K562 (cell line): ENCODE data around the gene FOS. TPM values are rescaled to one million over a fixed set of nuclear protein-coding genes. Genes with fewer than 3 reads are reported as not detected.

Experiments
- ATAC-seq: fragments of 200-7000 bp; cut with Tn5 transposase; 3 replicates; pipeline ENCODE4 v1.9.1; 2020; ENCODE audit warnings: moderate library complexity
- BruUV-seq: library from RNA; stranded (reverse); fragments of 400-500 nt; replicated peaks from 2 replicates; lab custom pipeline; 2021; lab: Mats Ljungman, UMichigan
- CTCF ChIA-PET: fragments of 300-600 bp; formaldehyde crosslinking; extraction: SDS; loops from one replicate; lab custom pipeline; 2021; ENCODE audit warnings: low intra/inter-chr PET ratio; lab: Yijun Ruan, JAX
- POLR2A ChIA-PET: fragments of 300-600, 350-650 bp; sonication (Branson Sonifier 250); formaldehyde crosslinking; extraction: SDS; loops from one replicate; lab custom pipeline; 2021; ENCODE audit warnings: antibody characterized with exemption, inconsistent platforms; lab: Yijun Ruan, JAX
- DNase-seq, 4 experiments: peaks; one replicate each; pipeline versions ENCODE4 v3.0.0 to v3.0.0-alpha.2; 2011 to 2018; ENCODE audit warnings: low spot score in 3 of 4, mixed read lengths in 3 of 4; ENCODE audit errors: extremely low read depth in 1 of 4
- FAIRE-seq: peaks from 2 replicates; lab custom pipeline; 2011; peaks lifted over from hg19 to GRCh38; lab: Jason Lieb, UNC
- H2AFZ ChIP-seq: 2 replicates; pipeline ENCODE4 v1.6.0; 2011; ENCODE audit warnings: low read depth, low read length, control low read depth, inconsistent platforms
- H3K27ac ChIP-seq: fragments of 200-600 bp; 3 replicates; pipeline ENCODE4 v1.8.0; 2011; ENCODE audit warnings: low read depth, mild to moderate bottlenecking, control low read depth, inconsistent platforms, low read length, moderate library complexity, mixed read lengths; ENCODE audit errors: extremely low read depth
- H3K27me3 ChIP-seq, 2 experiments: fragments of 300-600 bp in 1 of 2; 2 replicates in 1 of 2; 3 replicates in 1 of 2; pipeline versions ENCODE4 v1.6.0 to v1.8.0; 2011; ENCODE audit warnings: inconsistent platforms in 2 of 2, low read length in 2 of 2, mild to moderate bottlenecking in 1 of 2, mixed read lengths in 1 of 2, moderate library complexity in 1 of 2; ENCODE audit not compliant: control insufficient read depth in 2 of 2, insufficient read depth in 2 of 2
- H3K36me3 ChIP-seq: fragments of 300-600 bp; 3 replicates; pipeline ENCODE4 v1.8.0; 2011; ENCODE audit warnings: mild to moderate bottlenecking, low read length, inconsistent platforms; ENCODE audit not compliant: control insufficient read depth, insufficient read depth
- H3K4me1 ChIP-seq, 2 experiments: fragments of 200-600 bp in 1 of 2; replicated peaks in 1 of 2; 2 replicates in 1 of 2; 3 replicates in 1 of 2; pipeline versions ENCODE4 v1.5.1 to v1.8.0; 2011; ENCODE audit warnings: inconsistent platforms in 2 of 2, low read length in 2 of 2, mild to moderate bottlenecking in 1 of 2, mixed read lengths in 1 of 2, moderate library complexity in 1 of 2; ENCODE audit not compliant: control insufficient read depth in 2 of 2, insufficient read depth in 2 of 2
- H3K4me2 ChIP-seq: 2 replicates; pipeline ENCODE4 v1.6.1; 2011; ENCODE audit warnings: low read length, control low read depth, inconsistent platforms, mixed read lengths; ENCODE audit not compliant: insufficient read depth
- H3K4me3 ChIP-seq: fragments of 200-600 bp; sonication (generic), shearing (Covaris generic); 2 replicates; pipeline ENCODE4 v1.5.1; 2016; ENCODE audit warnings: control low read depth, inconsistent platforms
- H3K79me2 ChIP-seq: fragments of 200-600 bp; 3 replicates; pipeline ENCODE4 v1.8.0; 2011; ENCODE audit warnings: low read length, inconsistent platforms; ENCODE audit not compliant: control insufficient read depth, insufficient read depth
- H3K9ac ChIP-seq, 2 experiments: 2 replicates each; pipeline versions ENCODE4 v1.6.0 to v1.6.1; 2011; ENCODE audit warnings: low read depth in 2 of 2, low read length in 2 of 2, control low read depth in 1 of 2, inconsistent platforms in 1 of 2, mild to moderate bottlenecking in 1 of 2, mixed read lengths in 1 of 2; ENCODE audit not compliant: insufficient read depth in 1 of 2
- H3K9me1 ChIP-seq: one replicate; pipeline ENCODE4 v1.6.0; 2011; ENCODE audit warnings: inconsistent platforms, mild to moderate bottlenecking, low read length, moderate library complexity; ENCODE audit not compliant: control insufficient read depth, insufficient read depth
- H3K9me3 ChIP-seq: replicated peaks from 2 replicates; pipeline ENCODE4 v1.5.1; 2011; ENCODE audit warnings: low read depth, low read length, inconsistent platforms; ENCODE audit not compliant: control insufficient read depth, insufficient read depth
- H4K20me1 ChIP-seq: replicated peaks from 2 replicates; pipeline ENCODE4 v1.6.1; 2011; ENCODE audit warnings: low read length, inconsistent platforms, mixed read lengths; ENCODE audit not compliant: control insufficient read depth, insufficient read depth
- MEF2D ChIP-seq: conservative IDR thresholded peaks from 2 replicates; pipeline ENCODE4 v1.6.1; 2016; ENCODE audit warnings: low read depth, missing genetic modification characterization, missing compliant biosample characterization
- POLR2AphosphoS5 ChIP-seq: IDR thresholded peaks from 2 replicates; pipeline ENCODE4 v1.6.1; 2011; ENCODE audit warnings: mild to moderate bottlenecking, low read depth, low read length, moderate library complexity; ENCODE audit not compliant: control insufficient read depth, insufficient read depth
- POLR2G ChIP-seq: fragments of 200-400 bp; formaldehyde crosslinking; IDR thresholded peaks from 2 replicates; pipeline ENCODE4 v1.6.1; 2017; ENCODE audit warnings: low read depth, mild to moderate bottlenecking, antibody characterized with exemption, low read length, moderate library complexity
- POU5F1 ChIP-seq: fragments of 150-350 bp; IDR thresholded peaks from 2 replicates; pipeline ENCODE4 v1.6.1; 2014; ENCODE audit warnings: borderline replicate concordance, low read length, low read depth, mild to moderate bottlenecking; ENCODE audit not compliant: partially characterized antibody
- SP1 ChIP-seq: sonication (generic); formaldehyde crosslinking; IDR thresholded peaks from 2 replicates; pipeline ENCODE4 v1.8.1; 2022; ENCODE audit warnings: mild to moderate bottlenecking, missing genetic modification reagents
- SRSF3 ChIP-seq: fragments of 200-400 bp; formaldehyde crosslinking; IDR thresholded peaks from 2 replicates; pipeline ENCODE4 v1.6.1; 2016; ENCODE audit warnings: mild to moderate bottlenecking, low read length, moderate library complexity; ENCODE audit not compliant: insufficient read depth
- ZC3H4 ChIP-seq: sonication (generic); formaldehyde crosslinking; IDR thresholded peaks from 2 replicates; pipeline ENCODE4 v1.9.0; 2021; ENCODE audit warnings: missing genetic modification reagents, borderline replicate concordance
- ZNF3 ChIP-seq: fragments of 250-450 bp; sonication (Bioruptor Pico); IDR thresholded peaks from 2 replicates; pipeline ENCODE4 v1.5.0; 2021; ENCODE audit warnings: mild to moderate bottlenecking, moderate library complexity
- WGBS: fragments of 100-300 bp; shearing (Covaris generic); methylation state at CpG from one replicate; pipeline ENCODE4 v1.1.6; 2016; ENCODE audit warnings: low coverage, mixed read lengths; ENCODE audit not compliant: insufficient coverage; ENCODE audit errors: missing lambda C conversion rate; 5-methylcytosine and 5-hydroxymethylcytosine counted together
- in situ Hi-C: fragments of 300-500 bp; cut with MboI; formaldehyde crosslinking; loops from 4 replicates; pipeline ENCODE4 v1.15.0; 2018; ENCODE audit warnings: inconsistent platforms, mixed read lengths
- intact Hi-C: fragments of 100-400 bp; cut with micrococcal nuclease; formaldehyde crosslinking; loops from 2 replicates; pipeline ENCODE4 v1.14.2; 2022
- polyA plus RNA-seq, 8 experiments: library from polyadenylated mRNA; depleted of rRNA in 4 of 8; stranded (reverse) in 5 of 8; unstranded in 3 of 8; fragments of >200 nt; fragmentation: Nextera tagmentation in 2 of 8; fragmentation: Illumina TruSeq in 1 of 8; extraction: Ambion mirVana in 2 of 8; extraction: Trizol in 1 of 8; gene quantifications; 2 replicates each; pipeline versions ENCODE4 v1.2.1 to v1.2.3, GENCODE V29; 2011 to 2014; ENCODE audit warnings: inconsistent platforms in 1 of 8, missing spikeins in 1 of 8
- total RNA-seq, 7 experiments: library from RNA; depleted of rRNA in 6 of 7; stranded (reverse); fragments of >200 nt in 6 of 7; fragmentation: Illumina TruSeq in 2 of 7; extraction: Trizol in 2 of 7; gene quantifications; 2 replicates each; pipeline versions ENCODE4 v1.2.1 to v1.2.3, GENCODE V29; 2011 to 2021; ENCODE audit warnings: low replicate concordance in 1 of 7
- TF ChIP-seq, protein P1 (sequence below), 2 experiments: fragments of 450-650 bp; IDR thresholded peaks; 2 replicates each; pipeline ENCODE4 v1.6.1; 2016; ENCODE audit warnings: mild to moderate bottlenecking in 2 of 2, borderline replicate concordance in 1 of 2, low read depth in 1 of 2, moderate library complexity in 1 of 2
- TF ChIP-seq, protein P2 (sequence below): fragments of 450-650 bp; IDR thresholded peaks from 2 replicates; pipeline ENCODE4 v1.6.1; 2014; ENCODE audit warnings: low read depth, mild to moderate bottlenecking, moderate library complexity, borderline replicate concordance

The FOS gene
- total and polyA plus RNA-seq, 9 of the 15 experiments (the other 6 are each of a cell fraction or from before 2014, with no cell fraction given), result 0.54 to 13.8 (median 8.9) TPM

DNA sequence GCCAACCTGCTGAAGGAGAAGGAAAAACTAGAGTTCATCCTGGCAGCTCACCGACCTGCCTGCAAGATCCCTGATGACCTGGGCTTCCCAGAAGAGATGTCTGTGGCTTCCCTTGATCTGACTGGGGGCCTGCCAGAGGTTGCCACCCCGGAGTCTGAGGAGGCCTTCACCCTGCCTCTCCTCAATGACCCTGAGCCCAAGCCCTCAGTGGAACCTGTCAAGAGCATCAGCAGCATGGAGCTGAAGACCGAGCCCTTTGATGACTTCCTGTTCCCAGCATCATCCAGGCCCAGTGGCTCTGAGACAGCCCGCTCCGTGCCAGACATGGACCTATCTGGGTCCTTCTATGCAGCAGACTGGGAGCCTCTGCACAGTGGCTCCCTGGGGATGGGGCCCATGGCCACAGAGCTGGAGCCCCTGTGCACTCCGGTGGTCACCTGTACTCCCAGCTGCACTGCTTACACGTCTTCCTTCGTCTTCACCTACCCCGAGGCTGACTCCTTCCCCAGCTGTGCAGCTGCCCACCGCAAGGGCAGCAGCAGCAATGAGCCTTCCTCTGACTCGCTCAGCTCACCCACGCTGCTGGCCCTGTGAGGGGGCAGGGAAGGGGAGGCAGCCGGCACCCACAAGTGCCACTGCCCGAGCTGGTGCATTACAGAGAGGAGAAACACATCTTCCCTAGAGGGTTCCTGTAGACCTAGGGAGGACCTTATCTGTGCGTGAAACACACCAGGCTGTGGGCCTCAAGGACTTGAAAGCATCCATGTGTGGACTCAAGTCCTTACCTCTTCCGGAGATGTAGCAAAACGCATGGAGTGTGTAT lies 2.4 kb downstream of the FOS start:
- BruUV-seq, result no TSS peak
- no peak for ATAC-seq
- CTCF ChIA-PET, result no interaction called here
- POLR2A ChIA-PET, result interaction anchor here (1.0 to 3.5 kb wide), 8 partner anchors 9 to 117 kb away, joined by 3 to 24 read pairs (median 4); no protein-coding TSS in a partner anchor
- no peak overlapping the region for H2AFZ ChIP-seq
- H3K9me3 ChIP-seq, result no peaks in the 10 kb centered on the region
- no peak overlapping the region; the same call in 1 of the 2 replicates for H3K4me2 ChIP-seq
- H3K9ac ChIP-seq, result peak overlapping the region in 1 of 2 experiments; percentile 62; a peak in 1 of 4 replicates
- peak; percentile 26 for FAIRE-seq
- no peak overlapping the region; the same call in 1 of the 2 replicates for H3K4me3 ChIP-seq
- intact Hi-C loops (no loop called here), in situ Hi-C loops (no loop called here)
- no peak for DNase-seq
- WGBS, result 72% methylated on average over 11 of the region's 17 CpGs
- peaks cover 29 to 39% of the 10 kb centered on the region in 2 experiments for H3K4me1 ChIP-seq
- no peak overlapping the region for H3K27ac ChIP-seq
- no peaks in the 10 kb centered on the region for H3K27me3 ChIP-seq
- peaks cover 10% of the 10 kb centered on the region; the same call in 1 of the 2 replicates for H4K20me1 ChIP-seq
- peaks cover 18% of the 10 kb centered on the region; the same call in 2 of the 3 replicates for H3K36me3 ChIP-seq
- H3K9me1 ChIP-seq, result no peaks in the 10 kb centered on the region
- H3K79me2 ChIP-seq, result peaks cover 5% of the 10 kb centered on the region; the same call in 1 of the 3 replicates
- TF ChIP-seq POLR2G, result peak; percentile 86
- TF ChIP-seq, protein P1, sequence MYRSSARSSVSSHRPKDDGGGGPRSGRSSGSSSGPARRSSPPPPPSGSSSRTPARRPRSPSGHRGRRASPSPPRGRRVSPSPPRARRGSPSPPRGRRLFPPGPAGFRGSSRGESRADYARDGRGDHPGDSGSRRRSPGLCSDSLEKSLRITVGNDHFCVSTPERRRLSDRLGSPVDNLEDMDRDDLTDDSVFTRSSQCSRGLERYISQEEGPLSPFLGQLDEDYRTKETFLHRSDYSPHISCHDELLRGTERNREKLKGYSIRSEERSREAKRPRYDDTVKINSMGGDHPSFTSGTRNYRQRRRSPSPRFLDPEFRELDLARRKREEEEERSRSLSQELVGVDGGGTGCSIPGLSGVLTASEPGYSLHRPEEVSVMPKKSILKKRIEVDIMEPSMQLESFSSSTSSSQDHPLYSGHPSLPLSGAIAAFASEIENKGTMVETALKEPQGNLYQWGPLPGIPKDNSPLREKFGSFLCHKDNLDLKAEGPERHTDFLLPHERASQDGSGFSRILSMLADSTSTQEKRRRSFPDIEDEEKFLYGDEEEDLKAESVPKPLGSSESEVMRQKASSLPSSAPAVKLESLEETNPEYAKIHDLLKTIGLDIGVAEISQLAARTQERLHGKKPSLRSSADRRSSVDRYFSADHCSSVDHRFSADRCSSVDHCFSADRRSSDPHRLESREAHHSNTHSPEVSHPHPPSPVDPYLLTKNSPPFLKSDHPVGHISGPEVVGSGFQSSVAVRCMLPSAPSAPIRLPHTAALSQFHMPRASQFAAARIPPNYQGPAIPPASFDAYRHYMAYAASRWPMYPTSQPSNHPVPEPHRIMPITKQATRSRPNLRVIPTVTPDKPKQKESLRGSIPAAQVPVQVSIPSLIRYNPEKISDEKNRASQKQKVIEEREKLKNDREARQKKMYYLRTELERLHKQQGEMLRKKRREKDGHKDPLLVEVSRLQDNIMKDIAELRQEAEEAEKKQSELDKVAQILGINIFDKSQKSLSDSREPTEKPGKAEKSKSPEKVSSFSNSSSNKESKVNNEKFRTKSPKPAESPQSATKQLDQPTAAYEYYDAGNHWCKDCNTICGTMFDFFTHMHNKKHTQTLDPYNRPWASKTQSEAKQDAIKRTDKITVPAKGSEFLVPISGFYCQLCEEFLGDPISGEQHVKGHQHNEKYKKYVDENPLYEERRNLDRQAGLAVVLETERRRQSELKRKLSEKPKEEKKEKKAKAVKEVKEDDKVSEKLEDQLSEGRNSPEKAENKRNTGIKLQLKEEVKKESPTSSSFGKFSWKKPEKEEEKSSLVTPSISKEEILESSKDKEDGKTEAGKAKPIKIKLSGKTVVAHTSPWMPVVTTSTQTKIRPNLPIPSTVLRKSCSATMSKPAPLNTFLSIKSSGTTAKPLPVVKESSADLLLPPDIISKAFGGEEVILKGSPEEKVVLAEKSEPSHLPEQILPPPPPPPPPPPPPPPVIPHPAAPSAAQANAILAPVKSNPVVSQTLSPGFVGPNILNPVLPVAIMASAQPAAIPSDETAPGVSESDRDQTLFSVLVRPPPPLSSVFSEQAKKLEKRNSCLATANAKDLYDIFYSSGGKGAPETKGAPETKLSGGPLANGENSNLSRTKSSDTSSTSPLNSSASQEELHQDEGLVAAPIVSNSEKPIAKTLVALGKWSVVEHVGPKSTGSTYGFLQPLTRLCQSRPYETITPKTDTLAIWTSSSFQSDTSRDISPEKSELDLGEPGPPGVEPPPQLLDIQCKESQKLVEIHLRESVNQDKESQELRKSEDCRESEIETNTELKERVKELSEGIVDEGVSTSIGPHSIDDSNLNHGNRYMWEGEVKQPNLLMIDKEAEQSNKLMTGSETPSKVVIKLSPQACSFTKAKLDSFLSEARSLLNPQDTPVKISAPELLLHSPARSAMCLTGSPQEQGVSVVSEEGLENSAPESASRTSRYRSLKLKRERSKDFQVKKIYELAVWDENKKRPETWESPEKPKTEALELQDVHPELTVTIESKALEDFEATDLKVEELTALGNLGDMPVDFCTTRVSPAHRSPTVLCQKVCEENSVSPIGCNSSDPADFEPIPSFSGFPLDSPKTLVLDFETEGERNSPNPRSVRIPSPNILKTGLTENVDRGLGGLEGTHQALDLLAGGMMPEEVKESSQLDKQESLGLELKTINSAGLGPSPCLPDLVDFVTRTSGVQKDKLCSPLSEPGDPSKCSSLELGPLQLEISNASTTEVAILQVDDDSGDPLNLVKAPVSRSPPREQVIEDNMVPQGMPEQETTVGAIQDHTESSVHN (IDR thresholded peaks at IDR 0.05; ENCODE audit: borderline replicate concordance in 1 of 2, low read depth in 1 of 2), result no peak
- TF ChIP-seq SP1 (CRISPR knock-in tag), result peak; percentile 42; the same call in 1 of the 2 replicates
- no peak for TF ChIP-seq POU5F1
- TF ChIP-seq, protein P2, sequence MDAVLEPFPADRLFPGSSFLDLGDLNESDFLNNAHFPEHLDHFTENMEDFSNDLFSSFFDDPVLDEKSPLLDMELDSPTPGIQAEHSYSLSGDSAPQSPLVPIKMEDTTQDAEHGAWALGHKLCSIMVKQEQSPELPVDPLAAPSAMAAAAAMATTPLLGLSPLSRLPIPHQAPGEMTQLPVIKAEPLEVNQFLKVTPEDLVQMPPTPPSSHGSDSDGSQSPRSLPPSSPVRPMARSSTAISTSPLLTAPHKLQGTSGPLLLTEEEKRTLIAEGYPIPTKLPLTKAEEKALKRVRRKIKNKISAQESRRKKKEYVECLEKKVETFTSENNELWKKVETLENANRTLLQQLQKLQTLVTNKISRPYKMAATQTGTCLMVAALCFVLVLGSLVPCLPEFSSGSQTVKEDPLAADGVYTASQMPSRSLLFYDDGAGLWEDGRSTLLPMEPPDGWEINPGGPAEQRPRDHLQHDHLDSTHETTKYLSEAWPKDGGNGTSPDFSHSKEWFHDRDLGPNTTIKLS, result no peak
- TF ChIP-seq SRSF3, result no peak
- peak; percentile 59; the same call in 1 of the 2 replicates for TF ChIP-seq POLR2AphosphoS5
- TF ChIP-seq ZNF3 (CRISPR knock-in tag), result no peak
- TF ChIP-seq MEF2D (tag), result no peak
- TF ChIP-seq ZC3H4 (CRISPR knock-in tag), result peak; percentile 82; the same call in 1 of the 2 replicates
